NOMO-1 treated with dmso at 0.1 percent for 144 hours (cell line): Measurements from ENCODE around the gene SSTR3.

Experiments used
- DNase-seq: peaks from one replicate; lab custom pipeline; 2025; ENCODE audit not compliant: unreplicated experiment; lab: John Stamatoyannopoulos, UW

The SSTR3 gene

GRCh38 chr22:37229805-37230672, 17.8 kb upstream of the SSTR3 start:
- DNase-seq: peak; percentile 83

GRCh38 chr22:37229012-37229804, 16.9 kb upstream of the SSTR3 start:
- DNase-seq: no peak

GRCh38 chr22:37228106-37229011, 16.1 kb upstream of the SSTR3 start:
- DNase-seq: no peak

- no peak for DNase-seq
Measured at GRCh38 chr22:37226514-37226913, 14.2 kb upstream of the SSTR3 start.

GRCh38 chr22:37226087-37226486, 13.8 kb upstream of the SSTR3 start:
- DNase-seq: no peak

- no peak for DNase-seq
Measured at GRCh38 chr22:37225481-37225880, 13.2 kb upstream of the SSTR3 start.

GRCh38 chr22:37224757-37225420, 12.6 kb upstream of the SSTR3 start:
- DNase-seq: no peak

GRCh38 chr22:37223965-37224551, 11.8 kb upstream of the SSTR3 start:
- DNase-seq: no peak

GRCh38 chr22:37222440-37222971, 10.2 kb upstream of the SSTR3 start:
- DNase-seq: peak; percentile 28

- DNase-seq: no peak
Measured at GRCh38 chr22:37221424-37222333, 9.4 kb upstream of the SSTR3 start.

- DNase-seq: no peak
Measured at GRCh38 chr22:37220543-37220981, 8.3 kb upstream of the SSTR3 start.

GRCh38 chr22:37219533-37219932, 7.3 kb upstream of the SSTR3 start:
- DNase-seq: no peak

GRCh38 chr22:37218771-37219411, 6.6 kb upstream of the SSTR3 start:
- DNase-seq: no peak

- no peak for DNase-seq
Measured at GRCh38 chr22:37218399-37218770, 6.1 kb upstream of the SSTR3 start.

GRCh38 chr22:37215890-37216289, 3.6 kb upstream of the SSTR3 start:
- DNase-seq: no peak

- no peak for DNase-seq
Measured at GRCh38 chr22:37214731-37215030, 2.4 kb upstream of the SSTR3 start.

- DNase-seq: no peak
Measured at GRCh38 chr22:37213941-37214730, 1.9 kb upstream of the SSTR3 start.
